NT2/D1 (cell line): ENCODE data around the gene MSMP.

Experiments
- DNase-seq: peaks from one replicate; pipeline ENCODE4 v3.0.0-alpha.2; 2011; ENCODE audit warnings: low read depth, low spot score
- H3K27me3 ChIP-seq: 2 replicates; pipeline ENCODE4 v1.6.0; 2011; ENCODE audit warnings: mild to moderate bottlenecking; ENCODE audit not compliant: insufficient read length, insufficient read depth
- H3K36me3 ChIP-seq: 2 replicates; pipeline ENCODE4 v1.6.1; 2011; ENCODE audit warnings: mild to moderate bottlenecking, low read length, mixed read lengths; ENCODE audit not compliant: insufficient read depth, insufficient read length
- H3K4me1 ChIP-seq: 2 replicates; pipeline ENCODE4 v1.5.1; 2011; ENCODE audit not compliant: insufficient read depth, insufficient read length
- H3K4me3 ChIP-seq: 2 replicates; pipeline ENCODE4 v1.5.1; 2011; ENCODE audit warnings: low read depth; ENCODE audit not compliant: insufficient read length
- H3K9ac ChIP-seq: 2 replicates; pipeline ENCODE4 v1.6.0; 2011; ENCODE audit warnings: low read depth; ENCODE audit not compliant: insufficient read length
- H3K9me3 ChIP-seq: 2 replicates; pipeline ENCODE4 v1.5.1; 2011; ENCODE audit warnings: mild to moderate bottlenecking, low read length; ENCODE audit not compliant: insufficient read depth
- SUZ12 ChIP-seq: IDR thresholded peaks from 2 replicates; pipeline ENCODE4 v1.6.1; 2011; ENCODE audit not compliant: insufficient read length, insufficient read depth; ENCODE audit errors: extremely low read depth
- YY1 ChIP-seq: IDR thresholded peaks from 2 replicates; pipeline ENCODE4 v1.6.1; 2011; ENCODE audit not compliant: insufficient read length, insufficient read depth
- ZNF274 ChIP-seq: IDR thresholded peaks from 2 replicates; pipeline ENCODE4 v1.6.1; 2011; ENCODE audit warnings: mild to moderate bottlenecking, low read depth, low read length

The MSMP gene

DNA sequence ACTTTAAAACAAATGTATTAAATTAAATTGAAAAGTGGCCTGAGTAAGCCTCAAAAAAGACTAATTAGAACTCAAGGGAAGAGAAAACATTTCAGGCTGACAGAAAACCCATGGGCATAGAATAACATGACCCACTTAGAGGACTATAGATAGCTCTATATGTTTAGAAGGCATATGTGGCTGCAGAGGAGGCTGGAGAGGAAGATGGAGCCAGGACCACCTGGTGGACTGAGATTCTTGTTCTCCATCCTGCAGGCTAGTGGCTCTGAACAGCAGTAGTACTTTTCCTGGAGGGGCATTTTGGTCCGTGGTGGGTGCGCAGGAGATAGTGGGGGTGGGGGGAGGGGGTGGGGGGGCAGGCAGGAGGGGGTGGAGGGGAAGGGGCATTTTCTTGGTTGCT, 27.0 kb upstream of the MSMP start:
- Histone ChIP-seq H3K9ac (no peak overlapping the region), H3K36me3 (no peaks in the 10 kb centered on the region), H3K27me3 (no peaks in the 10 kb centered on the region), H3K4me3 (no peak overlapping the region), H3K4me1 (no peaks in the 10 kb centered on the region), H3K9me3 (no peaks in the 10 kb centered on the region)
- TF ChIP-seq YY1 (no peak), SUZ12 (no peak)
- no peak for DNase-seq

DNA sequence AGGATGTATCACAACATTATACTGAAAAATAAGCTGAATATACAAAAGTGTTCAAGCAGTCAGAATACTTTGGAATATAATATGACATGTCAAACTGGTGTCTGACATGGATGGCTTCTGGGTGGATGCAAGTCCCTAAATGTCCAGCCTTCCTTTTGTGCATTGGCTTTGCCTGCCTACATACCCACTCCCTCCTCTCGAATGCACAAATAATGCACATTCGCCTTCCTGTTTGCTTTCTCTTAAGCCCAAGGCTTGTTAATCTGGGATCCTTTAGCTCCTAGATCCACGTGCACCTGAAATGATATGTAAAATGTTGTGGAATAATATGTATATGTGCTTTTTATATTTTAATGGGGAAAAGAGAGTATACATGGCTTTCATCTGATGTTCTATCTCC, 24.4 kb upstream of the MSMP start:
- H3K27me3 ChIP-seq: no peaks in the 10 kb centered on the region
- no peak for DNase-seq
- no peaks in the 10 kb centered on the region for H3K9me3 ChIP-seq
- no peak overlapping the region for H3K4me3 ChIP-seq
- no peak overlapping the region for H3K9ac ChIP-seq
- TF ChIP-seq YY1: no peak
- no peak for TF ChIP-seq SUZ12
- no peak for TF ChIP-seq ZNF274
- no peaks in the 10 kb centered on the region for H3K36me3 ChIP-seq
- H3K4me1 ChIP-seq: no peaks in the 10 kb centered on the region

DNA sequence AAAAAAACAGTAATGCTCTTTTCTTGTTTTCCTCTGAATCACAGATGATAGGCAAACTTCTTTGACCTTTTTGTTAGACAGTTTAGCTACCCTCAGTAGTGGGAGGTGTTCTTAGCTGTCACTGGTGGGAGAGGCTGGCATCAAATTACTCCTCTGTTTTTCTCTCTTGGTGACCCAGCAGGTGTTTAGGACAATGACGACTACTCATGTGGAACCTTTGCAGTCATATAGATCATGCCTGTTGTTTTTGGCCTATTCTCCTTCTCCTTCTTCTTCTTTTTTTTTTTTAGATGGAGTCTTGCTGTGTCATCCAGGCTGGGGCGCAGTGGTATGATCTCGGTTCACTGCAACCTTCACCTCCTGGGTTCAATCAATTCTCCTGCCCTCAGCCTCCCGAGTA, 21.9 kb upstream of the MSMP start:
- no peak for DNase-seq
- no peaks in the 10 kb centered on the region for H3K9me3 ChIP-seq
- H3K4me1 ChIP-seq: no peaks in the 10 kb centered on the region
- H3K36me3 ChIP-seq: no peaks in the 10 kb centered on the region
- no peak overlapping the region for H3K9ac ChIP-seq
- H3K27me3 ChIP-seq: no peaks in the 10 kb centered on the region
- TF ChIP-seq YY1 (no peak), SUZ12 (no peak), ZNF274 (no peak)
- no peak overlapping the region for H3K4me3 ChIP-seq

DNA sequence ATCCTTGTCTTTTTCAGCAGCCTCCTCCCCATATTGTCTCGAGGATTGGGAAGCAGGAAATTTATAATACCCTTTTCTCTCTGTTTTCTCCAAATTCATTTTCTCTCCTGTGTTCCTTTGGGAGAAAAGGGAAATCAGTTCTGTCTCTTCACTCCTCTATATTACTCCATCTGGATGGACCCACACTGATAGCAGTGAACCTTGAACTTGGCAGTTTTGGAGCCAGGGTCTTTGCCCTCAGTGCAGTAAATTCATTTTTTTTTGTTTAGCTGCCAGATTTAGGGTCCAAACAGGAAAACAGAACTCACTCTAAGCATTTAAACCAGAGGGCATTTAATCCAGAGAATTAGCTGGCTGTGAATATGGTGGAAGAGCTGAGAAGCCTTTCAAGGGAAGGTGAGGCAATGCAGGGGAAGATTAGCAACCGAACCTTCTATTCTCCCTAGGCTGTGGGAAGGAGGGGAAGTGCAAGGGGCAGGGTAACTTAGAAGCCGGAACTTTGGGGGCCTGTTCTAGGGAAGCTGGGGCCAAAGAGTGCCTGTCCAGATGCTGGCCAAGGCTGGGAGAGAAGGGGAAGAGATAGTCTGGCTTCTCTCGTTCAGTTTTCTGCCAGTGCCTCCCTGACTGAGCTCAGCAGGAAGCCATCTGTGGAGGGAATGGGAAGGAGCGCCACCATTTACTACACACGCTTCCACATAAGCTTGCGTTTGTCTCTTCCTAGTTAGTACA, 21.0 kb upstream of the MSMP start:
- TF ChIP-seq YY1 (no peak), ZNF274 (no peak)
- Histone ChIP-seq H3K27me3 (no peaks in the 10 kb centered on the region), H3K36me3 (no peaks in the 10 kb centered on the region), H3K9ac (no peak overlapping the region), H3K4me1 (no peaks in the 10 kb centered on the region), H3K4me3 (no peak overlapping the region), H3K9me3 (no peaks in the 10 kb centered on the region)
- DNase-seq: no peak

DNA sequence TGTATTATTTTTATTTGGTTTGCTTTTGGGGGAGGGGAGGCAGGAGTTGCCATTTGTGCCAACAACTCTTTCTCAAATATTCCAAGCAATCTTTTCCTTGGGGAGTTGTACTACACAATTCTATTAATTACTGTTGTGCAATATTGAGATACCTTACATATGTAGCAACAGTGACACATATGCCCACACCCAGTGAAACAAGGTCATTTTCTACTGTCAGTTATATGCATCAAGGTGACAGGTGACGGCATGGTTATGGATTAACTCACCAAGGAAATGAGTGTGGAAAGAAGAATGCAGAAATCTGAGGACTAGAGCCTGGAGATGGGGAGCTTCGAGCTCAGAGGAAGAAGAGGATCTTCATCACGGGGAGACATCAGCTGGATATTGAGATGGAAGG, 17.9 kb upstream of the MSMP start:
- Histone ChIP-seq H3K27me3 (no peaks in the 10 kb centered on the region), H3K9ac (no peak overlapping the region), H3K36me3 (no peaks in the 10 kb centered on the region), H3K4me1 (no peaks in the 10 kb centered on the region), H3K9me3 (no peaks in the 10 kb centered on the region), H3K4me3 (no peak overlapping the region)
- TF ChIP-seq ZNF274 (no peak), SUZ12 (no peak), YY1 (no peak)
- no peak for DNase-seq

DNA sequence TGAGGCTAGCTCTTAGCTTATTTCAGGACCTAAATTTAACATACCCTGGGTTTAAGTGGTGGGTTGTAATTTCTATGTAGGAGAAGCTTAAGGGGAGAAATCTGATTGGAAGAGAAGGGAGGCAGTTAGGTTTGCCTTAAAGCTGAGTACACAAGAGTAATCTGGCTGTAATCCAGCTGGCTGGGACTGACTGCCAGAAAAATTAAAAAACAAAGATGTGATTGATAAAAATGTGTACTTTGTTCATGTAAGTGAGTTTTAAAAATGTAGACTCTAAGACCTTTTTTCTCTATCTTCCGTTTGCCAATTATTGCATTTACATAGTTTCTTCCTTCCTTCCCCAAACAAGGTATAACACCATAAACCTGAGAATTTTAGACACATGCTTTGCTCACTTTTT, 17.5 kb upstream of the MSMP start:
- H3K27me3 ChIP-seq: no peaks in the 10 kb centered on the region
- no peaks in the 10 kb centered on the region for H3K9me3 ChIP-seq
- DNase-seq: no peak
- H3K4me3 ChIP-seq: no peak overlapping the region
- H3K9ac ChIP-seq: no peak overlapping the region
- H3K36me3 ChIP-seq: no peaks in the 10 kb centered on the region
- TF ChIP-seq ZNF274 (no peak), YY1 (no peak), SUZ12 (no peak)
- H3K4me1 ChIP-seq: no peaks in the 10 kb centered on the region

DNA sequence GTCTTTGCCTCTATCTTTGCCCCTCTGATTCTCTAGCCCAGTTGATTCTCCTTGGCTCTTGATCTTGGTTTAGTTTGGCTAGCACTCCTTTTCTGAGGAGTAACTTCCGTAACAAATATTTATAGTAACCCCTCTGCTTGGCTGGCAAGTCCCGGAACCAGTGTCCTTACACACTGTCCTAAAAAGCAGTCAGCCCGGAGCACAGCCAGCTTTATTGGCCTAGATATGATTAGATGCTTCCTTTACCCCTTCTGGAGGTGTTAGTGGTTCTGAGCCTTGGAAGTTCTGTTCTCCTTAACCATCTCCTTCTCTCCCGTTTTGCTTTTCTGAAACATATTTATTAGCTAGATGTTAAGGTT, 17.0 kb upstream of the MSMP start:
- Histone ChIP-seq H3K4me3 (no peak overlapping the region), H3K27me3 (no peaks in the 10 kb centered on the region), H3K9me3 (no peaks in the 10 kb centered on the region), H3K9ac (no peak overlapping the region), H3K4me1 (no peaks in the 10 kb centered on the region), H3K36me3 (no peaks in the 10 kb centered on the region)
- DNase-seq: no peak
- no peak for TF ChIP-seq ZNF274
- TF ChIP-seq SUZ12: no peak
- TF ChIP-seq YY1: no peak

DNA sequence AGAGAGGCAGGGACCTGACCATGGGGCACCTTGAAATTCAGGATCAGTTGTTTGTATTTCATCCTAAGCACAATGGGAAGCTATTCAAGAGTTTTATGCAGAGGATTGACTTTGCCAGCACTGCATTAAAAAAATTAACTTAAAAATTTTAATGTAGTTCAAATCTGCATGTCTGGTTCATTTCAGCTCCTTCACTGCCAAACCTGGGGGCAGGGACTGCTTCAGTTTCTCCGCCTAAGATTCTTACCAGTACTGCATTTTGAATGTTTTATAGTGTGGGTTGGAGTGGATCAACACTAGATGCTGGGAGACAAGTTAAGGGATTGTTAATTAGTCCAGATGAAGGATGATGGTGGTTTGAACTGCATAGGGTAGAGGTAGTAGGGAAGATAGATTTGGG, 15.7 kb upstream of the MSMP start:
- DNase-seq: no peak
- H3K27me3 ChIP-seq: no peaks in the 10 kb centered on the region
- TF ChIP-seq SUZ12 (no peak), ZNF274 (no peak), YY1 (no peak)
- no peaks in the 10 kb centered on the region for H3K36me3 ChIP-seq
- H3K4me1 ChIP-seq: no peaks in the 10 kb centered on the region
- H3K9ac ChIP-seq: no peak overlapping the region
- no peaks in the 10 kb centered on the region for H3K9me3 ChIP-seq
- H3K4me3 ChIP-seq: no peak overlapping the region
